ENCODE data around the gene CNKSR1.
A peak's percentile ranks its signal among the peaks of the same experiment; 100 is the strongest.

The CNKSR1 gene

GRCh38 chr1:26177182-26177684, at the start of gene CNKSR1:
CNKSR1 (plus strand) TSS chr1:26177491; CDS start chr1:26177548, 57 bp downstream.
- no peak for DNase-seq

- no peak for DNase-seq
Measured at GRCh38 chr1:26129778-26130177, 47.5 kb upstream of the CNKSR1 start.

- no peak for DNase-seq
Measured at GRCh38 chr1:26130695-26131094, 46.6 kb upstream of the CNKSR1 start.

GRCh38 chr1:26132128-26132833, 45.0 kb upstream of the CNKSR1 start:
- no peak for DNase-seq

- no peak for DNase-seq
Measured at GRCh38 chr1:26132834-26133167, 44.5 kb upstream of the CNKSR1 start.

GRCh38 chr1:26134466-26134865, 42.8 kb upstream of the CNKSR1 start:
- no peak for DNase-seq

GRCh38 chr1:26138974-26139558, 38.2 kb upstream of the CNKSR1 start:
- no peak for DNase-seq

- no peak for DNase-seq
Measured at GRCh38 chr1:26142159-26142558, 35.1 kb upstream of the CNKSR1 start.

- DNase-seq = peak; percentile 78 to 81
Measured at GRCh38 chr1:26145041-26145959, 32.0 kb upstream of the CNKSR1 start.

GRCh38 chr1:26145960-26146294, 31.4 kb upstream of the CNKSR1 start:
- DNase-seq = no peak

GRCh38 chr1:26148887-26149286, 28.4 kb upstream of the CNKSR1 start:
- no peak for DNase-seq

- no peak for DNase-seq
Measured at GRCh38 chr1:26153966-26154532, 23.2 kb upstream of the CNKSR1 start.

- DNase-seq = no peak
Measured at GRCh38 chr1:26154750-26155149, 22.5 kb upstream of the CNKSR1 start.

- DNase-seq = no peak
Measured at GRCh38 chr1:26155370-26156284, 21.7 kb upstream of the CNKSR1 start.

GRCh38 chr1:26156285-26157038, 20.8 kb upstream of the CNKSR1 start:
- peak in 1 of 2 experiments; percentile 25 for DNase-seq

GRCh38 chr1:26158271-26158907, 18.9 kb upstream of the CNKSR1 start:
- no peak for DNase-seq

GRCh38 chr1:26158908-26159742, 18.2 kb upstream of the CNKSR1 start, which contains the start of gene FAM110D:
FAM110D (plus strand) TSS chr1:26159079; CDS start chr1:26161292, 2,213 bp downstream.
- DNase-seq = no peak

GRCh38 chr1:26159743-26160039, 17.6 kb upstream of the CNKSR1 start:
- DNase-seq = no peak

- no peak for DNase-seq
Measured at GRCh38 chr1:26160527-26161414, 16.5 kb upstream of the CNKSR1 start.

Data from NCI-H1930 (cell line).